ENCODE data around the gene DNA2.

Gene DNA2

GRCh38 chr10:68408898-68409518 is 62.8 kb downstream of the DNA2 start:
- Mint-ChIP-seq H3K9me3 (no peaks in the 10 kb centered on the region), H3K27me3 (no peaks in the 10 kb centered on the region), H3K4me1 (peaks cover 17% of the 10 kb centered on the region), H3K36me3 (no peaks in the 10 kb centered on the region), H3K4me3 (no peak overlapping the region), H3K27ac (peak overlapping the region; percentile 14)

- no peaks in the 10 kb centered on the region for H3K9me3 Mint-ChIP-seq
- H3K27ac Mint-ChIP-seq: peak within 1 kb of the TSS; percentile 68
- H3K4me1 Mint-ChIP-seq: peaks cover 17% of the 10 kb centered on the region
- H3K36me3 Mint-ChIP-seq: no peaks in the 10 kb centered on the region
- no peaks in the 10 kb centered on the region for H3K27me3 Mint-ChIP-seq
- H3K4me3 Mint-ChIP-seq: peak within 1 kb of the TSS; percentile 85
Measured at GRCh38 chr10:68406815-68407548, 64.8 kb downstream of the DNA2 start, which contains the start of gene RUFY2. Gene RUFY2, minus strand, starts transcription at chr10:68407277. Its CDS starts 88 bp downstream, at chr10:68407189.

GRCh38 chr10:68406111-68406814 is 65.5 kb downstream of the DNA2 start:
- peak overlapping the region; percentile 46 for H3K27ac Mint-ChIP-seq
- peak overlapping the region; percentile 85 for H3K4me3 Mint-ChIP-seq
- H3K27me3 Mint-ChIP-seq: no peaks in the 10 kb centered on the region
- no peaks in the 10 kb centered on the region for H3K9me3 Mint-ChIP-seq
- peaks cover under 1% of the 10 kb centered on the region for H3K36me3 Mint-ChIP-seq
- peaks cover 17% of the 10 kb centered on the region for H3K4me1 Mint-ChIP-seq

GRCh38 chr10:68403701-68404100 is 68.1 kb downstream of the DNA2 start:
- H3K36me3 Mint-ChIP-seq: peaks cover 7% of the 10 kb centered on the region
- H3K27ac Mint-ChIP-seq: no peak overlapping the region
- H3K4me1 Mint-ChIP-seq: peaks cover 17% of the 10 kb centered on the region
- no peaks in the 10 kb centered on the region for H3K9me3 Mint-ChIP-seq
- no peaks in the 10 kb centered on the region for H3K27me3 Mint-ChIP-seq
- no peak overlapping the region for H3K4me3 Mint-ChIP-seq

- peaks cover 7% of the 10 kb centered on the region for H3K36me3 Mint-ChIP-seq
- no peaks in the 10 kb centered on the region for H3K27me3 Mint-ChIP-seq
- no peak overlapping the region for H3K4me3 Mint-ChIP-seq
- H3K27ac Mint-ChIP-seq: no peak overlapping the region
- no peaks in the 10 kb centered on the region for H3K9me3 Mint-ChIP-seq
- peaks cover 17% of the 10 kb centered on the region for H3K4me1 Mint-ChIP-seq
Measured at GRCh38 chr10:68402276-68402675, 69.5 kb downstream of the DNA2 start.

GRCh38 chr10:68397005-68397404 is 74.8 kb downstream of the DNA2 start:
- Mint-ChIP-seq H3K9me3 (no peaks in the 10 kb centered on the region), H3K27me3 (no peaks in the 10 kb centered on the region), H3K4me1 (no peaks in the 10 kb centered on the region), H3K27ac (no peak overlapping the region), H3K4me3 (no peak overlapping the region), H3K36me3 (peaks cover 14% of the 10 kb centered on the region)

GRCh38 chr10:68385740-68386139 is 86.0 kb downstream of the DNA2 start:
- peaks cover 10% of the 10 kb centered on the region for H3K36me3 Mint-ChIP-seq
- no peaks in the 10 kb centered on the region for H3K27me3 Mint-ChIP-seq
- H3K4me3 Mint-ChIP-seq: no peak overlapping the region
- no peaks in the 10 kb centered on the region for H3K4me1 Mint-ChIP-seq
- no peaks in the 10 kb centered on the region for H3K9me3 Mint-ChIP-seq
- no peak overlapping the region for H3K27ac Mint-ChIP-seq

GRCh38 chr10:68371604-68372003 is 100.2 kb downstream of the DNA2 start:
- no peaks in the 10 kb centered on the region for H3K27me3 Mint-ChIP-seq
- peaks cover 4% of the 10 kb centered on the region for H3K9me3 Mint-ChIP-seq
- H3K4me3 Mint-ChIP-seq: no peak overlapping the region
- H3K27ac Mint-ChIP-seq: no peak overlapping the region
- H3K36me3 Mint-ChIP-seq: peaks cover 26% of the 10 kb centered on the region
- no peaks in the 10 kb centered on the region for H3K4me1 Mint-ChIP-seq

GRCh38 chr10:68367121-68367520 is 104.7 kb downstream of the DNA2 start:
- Mint-ChIP-seq H3K36me3 (peaks cover 14% of the 10 kb centered on the region), H3K4me3 (no peak overlapping the region), H3K9me3 (no peaks in the 10 kb centered on the region), H3K4me1 (no peaks in the 10 kb centered on the region), H3K27ac (no peak overlapping the region), H3K27me3 (no peaks in the 10 kb centered on the region)

GRCh38 chr10:68366600-68366999 is 105.2 kb downstream of the DNA2 start:
- Mint-ChIP-seq H3K9me3 (no peaks in the 10 kb centered on the region), H3K36me3 (peaks cover 10% of the 10 kb centered on the region), H3K4me1 (no peaks in the 10 kb centered on the region), H3K4me3 (no peak overlapping the region), H3K27ac (no peak overlapping the region), H3K27me3 (no peaks in the 10 kb centered on the region)

- Mint-ChIP-seq H3K27ac (no peak overlapping the region), H3K4me3 (no peak overlapping the region), H3K27me3 (no peaks in the 10 kb centered on the region), H3K4me1 (no peaks in the 10 kb centered on the region), H3K36me3 (peaks cover 6% of the 10 kb centered on the region), H3K9me3 (no peaks in the 10 kb centered on the region)
Measured at GRCh38 chr10:68365611-68366010, 106.2 kb downstream of the DNA2 start.

- Mint-ChIP-seq H3K27ac (no peak overlapping the region), H3K4me1 (no peaks in the 10 kb centered on the region), H3K9me3 (no peaks in the 10 kb centered on the region), H3K27me3 (no peaks in the 10 kb centered on the region), H3K36me3 (peaks cover 3% of the 10 kb centered on the region), H3K4me3 (no peak overlapping the region)
Measured at GRCh38 chr10:68364101-68364886, 107.5 kb downstream of the DNA2 start.

All from activated naive CD4-positive, alpha-beta T cell treated with anti-CD3 and anti-CD28 coated beads, Interleukin-2, amount 50 U/mL, for 24 hours (primary cell).